HCT116 (cell line): ENCODE data around the gene POP5. TPM values are rescaled to one million over a fixed set of nuclear protein-coding genes. Genes with fewer than 3 reads are reported as not detected.

Source experiments
- ATAC-seq: fragments of 200-7000 bp; cut with Tn5 transposase; 2 replicates; pipeline ENCODE4 v1.9.1; 2020; ENCODE audit warnings: mild to moderate bottlenecking, moderate library complexity
- BruUV-seq: library from RNA; stranded (reverse); fragments of 400-500 nt; replicated peaks from 2 replicates; lab custom pipeline; 2021; lab: Mats Ljungman, UMichigan
- CTCF ChIA-PET: fragments of 300-600 bp; sonication (Branson Sonifier 250); formaldehyde crosslinking; loops from one replicate; lab custom pipeline; 2021; ENCODE audit warnings: antibody characterized with exemption; lab: Charles Lee
- POLR2A ChIA-PET: fragments of 300-600, 350-600 bp; sonication (Branson Sonifier 250); formaldehyde crosslinking; loops from one replicate; lab custom pipeline; 2021; ENCODE audit warnings: antibody characterized with exemption; lab: Charles Lee
- RAD21 ChIA-PET, 2 experiments: fragments of 300-600 bp; sonication (Branson Sonifier 250); formaldehyde crosslinking; loops; one replicate each; lab custom pipeline; 2023; ENCODE audit warnings: low total read pairs in 2 of 2; ENCODE audit not compliant: uncharacterized antibody in 2 of 2, unreplicated experiment in 2 of 2, low non-redundant PET in 1 of 2; lab: Charles Lee
- DNase-seq: peaks from one replicate; pipeline ENCODE4 v3.0.0-alpha.2; 2010; ENCODE audit warnings: low read depth, low spot score
- H2AFZ ChIP-seq: fragments of 200-600 bp; shearing (Covaris generic), sonication (generic); 2 replicates; pipeline ENCODE4 v1.6.1; 2017; ENCODE audit warnings: low read depth, mixed run types, mixed read lengths, antibody characterized with exemption, low read length; ENCODE audit not compliant: poor library complexity, severe bottlenecking
- H3K27ac ChIP-seq: 2 replicates; pipeline ENCODE4 v1.5.1; 2012; ENCODE audit warnings: low read depth, low read length
- H3K27me3 ChIP-seq: fragments of 200-600 bp; sonication (generic); 2 replicates; pipeline ENCODE4 v1.6.1; 2016; ENCODE audit warnings: mixed run types, low read length, mixed read lengths; ENCODE audit not compliant: insufficient read depth
- H3K36me3 ChIP-seq, 2 experiments: fragments of 200-500 bp in 1 of 2; fragments of 200-600 bp in 1 of 2; sonication (Bioruptor generic) in 1 of 2; sonication (generic) in 1 of 2; 2 replicates each; pipeline versions ENCODE4 v1.5.1 to v1.6.1; 2014 to 2016; ENCODE audit warnings: low read length in 2 of 2, inconsistent platforms in 1 of 2, mixed read lengths in 1 of 2, mixed run types in 1 of 2; ENCODE audit not compliant: insufficient read depth in 2 of 2, control insufficient read depth in 1 of 2
- H3K4me1 ChIP-seq, 2 experiments: fragments of 200-600 bp in 1 of 2; sonication (generic) in 1 of 2; 2 replicates each; pipeline versions ENCODE4 v1.5.1 to v1.6.1; 2012 to 2017; ENCODE audit warnings: low read length in 2 of 2, inconsistent platforms in 1 of 2, mild to moderate bottlenecking in 1 of 2, mixed read lengths in 1 of 2, mixed run types in 1 of 2, moderate library complexity in 1 of 2; ENCODE audit not compliant: insufficient read depth in 2 of 2, control insufficient read depth in 1 of 2
- H3K4me2 ChIP-seq: fragments of 200-600 bp; sonication (generic); 2 replicates; pipeline ENCODE4 v1.6.1; 2017; ENCODE audit warnings: mixed run types, low read length, mixed read lengths
- H3K4me3 ChIP-seq, 2 experiments: fragments of 200-600 bp in 1 of 2; sonication (generic) in 1 of 2; replicated peaks in 1 of 2; 2 replicates each; pipeline ENCODE4 v1.5.1; 2011 to 2016; ENCODE audit warnings: low read length in 2 of 2, control low read depth in 1 of 2, low read depth in 1 of 2, mild to moderate bottlenecking in 1 of 2, mixed read lengths in 1 of 2, mixed run types in 1 of 2
- H3K79me2 ChIP-seq: fragments of 200-600 bp; sonication (generic); 2 replicates; pipeline ENCODE4 v1.6.1; 2017; ENCODE audit warnings: mild to moderate bottlenecking, mixed run types, low read length, moderate library complexity, mixed read lengths; ENCODE audit not compliant: insufficient read depth
- H3K9ac ChIP-seq: fragments of 200-600 bp; sonication (generic); 2 replicates; pipeline ENCODE4 v1.6.1; 2016; ENCODE audit warnings: low read length, mixed read lengths
- H3K9me2 ChIP-seq: fragments of 200-600 bp; sonication (generic), shearing (Covaris generic); 2 replicates; pipeline ENCODE4 v1.6.1; 2017; ENCODE audit warnings: mixed run types, mild to moderate bottlenecking, moderate library complexity; ENCODE audit not compliant: insufficient read depth
- H3K9me3 ChIP-seq, 2 experiments: fragments of 200-500 bp in 1 of 2; fragments of 200-600 bp in 1 of 2; sonication (Bioruptor generic) in 1 of 2; sonication (generic) in 1 of 2; 2 replicates each; pipeline ENCODE4 v1.6.1; 2014 to 2017; ENCODE audit warnings: low read length in 2 of 2, mixed read lengths in 2 of 2, inconsistent platforms in 1 of 2, low read depth in 1 of 2, mild to moderate bottlenecking in 1 of 2, mixed run types in 1 of 2, moderate library complexity in 1 of 2; ENCODE audit not compliant: control insufficient read depth in 1 of 2, insufficient read depth in 1 of 2
- H4K20me1 ChIP-seq: fragments of 200-600 bp; sonication (generic), shearing (Covaris generic); 2 replicates; pipeline ENCODE4 v1.6.1; 2017; ENCODE audit warnings: mixed run types, mild to moderate bottlenecking, moderate library complexity; ENCODE audit not compliant: insufficient read depth
- EGR1 ChIP-seq: IDR thresholded peaks from 2 replicates; pipeline ENCODE4 v1.6.1; 2012; ENCODE audit warnings: low read depth
- EZH2 ChIP-seq: fragments of 200-600 bp; sonication (generic); IDR thresholded peaks from 2 replicates; pipeline ENCODE4 v1.6.1; 2017; ENCODE audit warnings: antibody characterized with exemption, mixed run types
- FOSL1 ChIP-seq: IDR thresholded peaks from 2 replicates; pipeline ENCODE4 v1.6.1; 2012; ENCODE audit warnings: low read depth
- MAX ChIP-seq: IDR thresholded peaks from 2 replicates; pipeline ENCODE4 v1.6.1; 2012
- POLR2A ChIP-seq: IDR thresholded peaks from 2 replicates; pipeline ENCODE4 v1.7.0; 2011; ENCODE audit warnings: borderline replicate concordance; ENCODE audit not compliant: insufficient read depth, insufficient read length; ENCODE audit errors: extremely low read depth
- SIN3A ChIP-seq: IDR thresholded peaks from 2 replicates; pipeline ENCODE4 v1.6.1; 2012; ENCODE audit warnings: low read depth
- SP1 ChIP-seq: IDR thresholded peaks from 2 replicates; pipeline ENCODE4 v1.6.1; 2012; ENCODE audit warnings: low read depth
- TCF7L2 ChIP-seq: IDR thresholded peaks from 2 replicates; pipeline ENCODE4 v1.7.0; 2011; ENCODE audit warnings: borderline replicate concordance, inconsistent platforms; ENCODE audit not compliant: insufficient read depth, insufficient read length; ENCODE audit errors: extremely low read depth
- YY1 ChIP-seq: IDR thresholded peaks from 2 replicates; pipeline ENCODE4 v1.6.1; 2011; ENCODE audit warnings: low read length, low read depth, moderate library complexity, mild to moderate bottlenecking; ENCODE audit not compliant: insufficient replicate concordance; ENCODE audit errors: extremely low read depth
- ZBTB33 ChIP-seq: IDR thresholded peaks from 2 replicates; pipeline ENCODE4 v1.6.1; 2011; ENCODE audit warnings: mild to moderate bottlenecking, low read length, moderate library complexity; ENCODE audit not compliant: insufficient replicate concordance; ENCODE audit errors: extremely low read depth
- ZFX ChIP-seq: fragments of 450-650 bp; IDR thresholded peaks from 2 replicates; pipeline ENCODE4 v1.6.1; 2017
- ZNF274 ChIP-seq: fragments of 200-500 bp; sonication (Bioruptor generic); IDR thresholded peaks from 2 replicates; pipeline ENCODE4 v1.6.1; 2014; ENCODE audit warnings: mild to moderate bottlenecking, low read depth, low read length, inconsistent platforms
- intact Hi-C: fragments of 100-400 bp; cut with micrococcal nuclease; formaldehyde crosslinking; loops from 2 replicates; pipeline ENCODE4 v1.10.0; 2022
- total RNA-seq: library from RNA; stranded (reverse); gene quantifications from one replicate; pipeline ENCODE4 v1.2.1, GENCODE V29; 2021; ENCODE audit not compliant: unreplicated experiment

The POP5 gene
- total RNA-seq, 1 experiment from 2014 or later: 66.9 TPM

GRCh38 chr12:120540445-120540844 is 40.8 kb downstream of the POP5 start:
- intact Hi-C loops: no loop called here
- H3K36me3 ChIP-seq: peaks cover 7 to 17% of the 10 kb centered on the region in 2 experiments; a peak in 3 of 4 replicates
- no peak overlapping the region for H3K27ac ChIP-seq
- no peaks in the 10 kb centered on the region for H3K9me2 ChIP-seq
- TF ChIP-seq ZFX: no peak
- TF ChIP-seq SP1: no peak
- no peak for TF ChIP-seq ZNF274
- TF ChIP-seq FOSL1: no peak
- TF ChIP-seq MAX: no peak
- no peak for TF ChIP-seq SIN3A
- no peak for TF ChIP-seq ZBTB33
- no peak for TF ChIP-seq POLR2A
- no peak for TF ChIP-seq EGR1
- TF ChIP-seq YY1: no peak
- no peak for TF ChIP-seq EZH2
- no peak for TF ChIP-seq TCF7L2
- CTCF ChIA-PET: no interaction called here
- H3K4me1 ChIP-seq: peaks cover 25 to 39% of the 10 kb centered on the region in 2 experiments
- BruUV-seq: no TSS peak
- DNase-seq (no peak), ATAC-seq (no peak)
- H3K27me3 ChIP-seq: no peaks in the 10 kb centered on the region
- POLR2A ChIA-PET: no interaction called here
- peaks cover 98% of the 10 kb centered on the region for H3K79me2 ChIP-seq
- no peak overlapping the region for H3K4me2 ChIP-seq
- peaks cover 6% of the 10 kb centered on the region; the same call in 1 of the 2 replicates for H4K20me1 ChIP-seq
- H3K4me3 ChIP-seq: no peak overlapping the region
- no peak overlapping the region for H2AFZ ChIP-seq
- RAD21 ChIA-PET: no interaction called here
- H3K9me3 ChIP-seq: no peaks in the 10 kb centered on the region
- no peak overlapping the region for H3K9ac ChIP-seq
